ENCODE measurements around the gene NR4A2.

NR4A2 gene

DNA sequence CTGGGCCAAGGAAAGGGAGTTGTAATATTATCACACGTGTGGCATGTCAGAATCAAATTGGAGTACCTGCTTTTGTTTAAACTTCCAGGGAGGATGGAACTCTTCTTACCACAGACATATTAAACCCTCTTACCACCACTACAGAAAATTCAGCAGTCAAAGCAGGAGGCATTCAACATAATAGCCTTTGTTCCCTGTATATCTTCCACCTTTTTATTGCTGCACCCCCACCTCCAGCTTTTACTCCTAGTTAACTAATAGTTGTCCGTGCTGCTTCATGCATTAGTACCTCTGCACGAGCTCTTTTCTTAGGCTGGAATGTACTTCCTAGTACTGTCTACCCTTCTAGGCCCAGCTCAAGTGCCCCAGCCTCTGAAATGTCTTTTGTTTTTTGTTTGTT is 14.9 kb upstream of the NR4A2 start:
- Histone ChIP-seq H3K36me3 (ENCODE audit: control insufficient read depth in 2 of 2, insufficient read depth in 1 of 2, low read length in 2 of 2) (no peaks in the 10 kb centered on the region), H3K9me3 (ENCODE audit: control insufficient read depth, insufficient read depth, low read depth, low read length) (no peaks in the 10 kb centered on the region), H3K4me1 (ENCODE audit: control insufficient read depth, insufficient read depth, low read length) (no peaks in the 10 kb centered on the region), H3K4me3 (ENCODE audit: low read depth, low read length) (no peak overlapping the region), H3K27ac (ENCODE audit: extremely low read depth, low read depth, low read length) (no peak overlapping the region)
- CTCF ChIA-PET = interaction anchor here (0.7 to 1.5 kb wide), 2 partner anchors 242 to 545 kb away, joined by 3 read pairs; no protein-coding TSS in a partner anchor
- TF ChIP-seq ZNF501 (tag by site-specific recombination; IDR thresholded peaks at IDR 0.05) = no peak
- TF ChIP-seq, protein P1, sequence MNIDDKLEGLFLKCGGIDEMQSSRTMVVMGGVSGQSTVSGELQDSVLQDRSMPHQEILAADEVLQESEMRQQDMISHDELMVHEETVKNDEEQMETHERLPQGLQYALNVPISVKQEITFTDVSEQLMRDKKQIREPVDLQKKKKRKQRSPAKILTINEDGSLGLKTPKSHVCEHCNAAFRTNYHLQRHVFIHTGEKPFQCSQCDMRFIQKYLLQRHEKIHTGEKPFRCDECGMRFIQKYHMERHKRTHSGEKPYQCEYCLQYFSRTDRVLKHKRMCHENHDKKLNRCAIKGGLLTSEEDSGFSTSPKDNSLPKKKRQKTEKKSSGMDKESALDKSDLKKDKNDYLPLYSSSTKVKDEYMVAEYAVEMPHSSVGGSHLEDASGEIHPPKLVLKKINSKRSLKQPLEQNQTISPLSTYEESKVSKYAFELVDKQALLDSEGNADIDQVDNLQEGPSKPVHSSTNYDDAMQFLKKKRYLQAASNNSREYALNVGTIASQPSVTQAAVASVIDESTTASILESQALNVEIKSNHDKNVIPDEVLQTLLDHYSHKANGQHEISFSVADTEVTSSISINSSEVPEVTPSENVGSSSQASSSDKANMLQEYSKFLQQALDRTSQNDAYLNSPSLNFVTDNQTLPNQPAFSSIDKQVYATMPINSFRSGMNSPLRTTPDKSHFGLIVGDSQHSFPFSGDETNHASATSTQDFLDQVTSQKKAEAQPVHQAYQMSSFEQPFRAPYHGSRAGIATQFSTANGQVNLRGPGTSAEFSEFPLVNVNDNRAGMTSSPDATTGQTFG (tag by site-specific recombination; IDR thresholded peaks at IDR 0.05; ENCODE audit: borderline replicate concordance) = no peak
- TF ChIP-seq MYNN (tag by site-specific recombination; IDR thresholded peaks at IDR 0.05; ENCODE audit: borderline replicate concordance) = no peak
- TF ChIP-seq KLF1 (tag by site-specific recombination; IDR thresholded peaks at IDR 0.05) = no peak
- no peak for TF ChIP-seq ZNF155 (tag by site-specific recombination; IDR thresholded peaks at IDR 0.05)
- TF ChIP-seq, protein P2, sequence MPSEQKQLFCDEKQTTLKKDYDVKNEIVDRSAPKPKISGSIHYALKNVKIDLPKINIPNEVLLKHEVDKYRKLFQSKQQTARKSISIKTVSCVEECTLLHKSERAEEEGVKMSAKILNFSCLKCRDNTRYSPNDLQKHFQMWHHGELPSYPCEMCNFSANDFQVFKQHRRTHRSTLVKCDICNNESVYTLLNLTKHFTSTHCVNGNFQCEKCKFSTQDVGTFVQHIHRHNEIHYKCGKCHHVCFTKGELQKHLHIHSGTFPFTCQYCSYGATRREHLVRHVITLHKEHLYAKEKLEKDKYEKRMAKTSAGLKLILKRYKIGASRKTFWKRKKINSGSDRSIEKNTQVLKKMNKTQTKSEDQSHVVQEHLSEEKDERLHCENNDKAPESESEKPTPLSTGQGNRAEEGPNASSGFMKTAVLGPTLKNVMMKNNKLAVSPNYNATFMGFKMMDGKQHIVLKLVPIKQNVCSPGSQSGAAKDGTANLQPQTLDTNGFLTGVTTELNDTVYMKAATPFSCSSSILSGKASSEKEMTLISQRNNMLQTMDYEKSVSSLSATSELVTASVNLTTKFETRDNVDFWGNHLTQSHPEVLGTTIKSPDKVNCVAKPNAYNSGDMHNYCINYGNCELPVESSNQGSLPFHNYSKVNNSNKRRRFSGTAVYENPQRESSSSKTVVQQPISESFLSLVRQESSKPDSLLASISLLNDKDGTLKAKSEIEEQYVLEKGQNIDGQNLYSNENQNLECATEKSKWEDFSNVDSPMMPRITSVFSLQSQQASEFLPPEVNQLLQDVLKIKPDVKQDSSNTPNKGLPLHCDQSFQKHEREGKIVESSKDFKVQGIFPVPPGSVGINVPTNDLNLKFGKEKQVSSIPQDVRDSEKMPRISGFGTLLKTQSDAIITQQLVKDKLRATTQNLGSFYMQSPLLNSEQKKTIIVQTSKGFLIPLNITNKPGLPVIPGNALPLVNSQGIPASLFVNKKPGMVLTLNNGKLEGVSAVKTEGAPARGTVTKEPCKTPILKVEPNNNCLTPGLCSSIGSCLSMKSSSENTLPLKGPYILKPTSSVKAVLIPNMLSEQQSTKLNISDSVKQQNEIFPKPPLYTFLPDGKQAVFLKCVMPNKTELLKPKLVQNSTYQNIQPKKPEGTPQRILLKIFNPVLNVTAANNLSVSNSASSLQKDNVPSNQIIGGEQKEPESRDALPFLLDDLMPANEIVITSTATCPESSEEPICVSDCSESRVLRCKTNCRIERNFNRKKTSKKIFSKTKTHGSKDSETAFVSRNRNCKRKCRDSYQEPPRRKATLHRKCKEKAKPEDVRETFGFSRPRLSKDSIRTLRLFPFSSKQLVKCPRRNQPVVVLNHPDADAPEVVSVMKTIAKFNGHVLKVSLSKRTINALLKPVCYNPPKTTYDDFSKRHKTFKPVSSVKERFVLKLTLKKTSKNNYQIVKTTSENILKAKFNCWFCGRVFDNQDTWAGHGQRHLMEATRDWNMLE (tag by site-specific recombination; conservative IDR thresholded peaks at IDR 0.05; ENCODE audit: low read depth) = no peak
- TF ChIP-seq ZNF140 (tag by site-specific recombination; IDR thresholded peaks at IDR 0.05) = no peak
- TF ChIP-seq, protein P3, sequence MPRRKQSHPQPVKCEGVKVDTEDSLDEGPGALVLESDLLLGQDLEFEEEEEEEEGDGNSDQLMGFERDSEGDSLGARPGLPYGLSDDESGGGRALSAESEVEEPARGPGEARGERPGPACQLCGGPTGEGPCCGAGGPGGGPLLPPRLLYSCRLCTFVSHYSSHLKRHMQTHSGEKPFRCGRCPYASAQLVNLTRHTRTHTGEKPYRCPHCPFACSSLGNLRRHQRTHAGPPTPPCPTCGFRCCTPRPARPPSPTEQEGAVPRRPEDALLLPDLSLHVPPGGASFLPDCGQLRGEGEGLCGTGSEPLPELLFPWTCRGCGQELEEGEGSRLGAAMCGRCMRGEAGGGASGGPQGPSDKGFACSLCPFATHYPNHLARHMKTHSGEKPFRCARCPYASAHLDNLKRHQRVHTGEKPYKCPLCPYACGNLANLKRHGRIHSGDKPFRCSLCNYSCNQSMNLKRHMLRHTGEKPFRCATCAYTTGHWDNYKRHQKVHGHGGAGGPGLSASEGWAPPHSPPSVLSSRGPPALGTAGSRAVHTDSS (tag by site-specific recombination; IDR thresholded peaks at IDR 0.05) = no peak
- no peak for TF ChIP-seq ZNF175 (tag by site-specific recombination; IDR thresholded peaks at IDR 0.05)
- TF ChIP-seq ZNF624 (tag by site-specific recombination; IDR thresholded peaks at IDR 0.05) = no peak
- TF ChIP-seq OVOL3 (tag by site-specific recombination; IDR thresholded peaks at IDR 0.05) = no peak
- POLR2A ChIA-PET = no interaction called here

DNA sequence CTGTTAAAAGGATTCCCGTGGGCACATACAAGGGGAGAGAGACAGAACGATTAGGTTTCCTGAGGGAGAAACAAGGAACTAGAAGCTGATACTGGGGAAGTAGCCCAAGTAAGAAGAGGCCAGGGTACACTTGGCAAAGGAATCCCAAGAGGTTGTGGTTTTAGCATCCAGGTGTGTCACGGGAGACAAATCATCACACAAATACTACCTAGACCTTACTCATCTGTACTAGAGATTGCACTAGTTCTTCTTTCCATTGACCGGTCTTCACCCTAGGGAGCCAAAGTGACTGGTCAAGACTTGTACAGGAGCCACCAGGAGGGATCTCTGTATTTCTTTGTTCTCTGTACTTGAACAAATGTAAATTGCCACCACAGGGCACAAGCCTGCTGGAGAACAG is 14.2 kb upstream of the NR4A2 start:
- no peak overlapping the region for H3K4me3 ChIP-seq (ENCODE audit: low read depth, low read length)
- H3K9me3 ChIP-seq (ENCODE audit: control insufficient read depth, insufficient read depth, low read depth, low read length) = no peaks in the 10 kb centered on the region
- H3K4me1 ChIP-seq (ENCODE audit: control insufficient read depth, insufficient read depth, low read length) = no peaks in the 10 kb centered on the region
- no peaks in the 10 kb centered on the region for H3K36me3 ChIP-seq (ENCODE audit: control insufficient read depth in 2 of 2, insufficient read depth in 1 of 2, low read length in 2 of 2)
- ChIA-PET CTCF (interaction anchor here (1.5 kb wide), 1 partner anchor 243 kb away, joined by 3 read pairs; no protein-coding TSS in a partner anchor), POLR2A (no interaction called here)
- H3K27ac ChIP-seq (ENCODE audit: extremely low read depth, low read depth, low read length) = no peak overlapping the region
- TF ChIP-seq ZNF37A (tag by site-specific recombination; IDR thresholded peaks at IDR 0.05) (no peak), ZNF830 (tag by site-specific recombination; IDR thresholded peaks at IDR 0.05; ENCODE audit: low read depth) (no peak), MZF1 (tag by site-specific recombination; IDR thresholded peaks at IDR 0.05; ENCODE audit: borderline replicate concordance) (no peak), ZNF324 (tag by site-specific recombination; IDR thresholded peaks at IDR 0.05) (no peak)
- TF ChIP-seq, protein P4, sequence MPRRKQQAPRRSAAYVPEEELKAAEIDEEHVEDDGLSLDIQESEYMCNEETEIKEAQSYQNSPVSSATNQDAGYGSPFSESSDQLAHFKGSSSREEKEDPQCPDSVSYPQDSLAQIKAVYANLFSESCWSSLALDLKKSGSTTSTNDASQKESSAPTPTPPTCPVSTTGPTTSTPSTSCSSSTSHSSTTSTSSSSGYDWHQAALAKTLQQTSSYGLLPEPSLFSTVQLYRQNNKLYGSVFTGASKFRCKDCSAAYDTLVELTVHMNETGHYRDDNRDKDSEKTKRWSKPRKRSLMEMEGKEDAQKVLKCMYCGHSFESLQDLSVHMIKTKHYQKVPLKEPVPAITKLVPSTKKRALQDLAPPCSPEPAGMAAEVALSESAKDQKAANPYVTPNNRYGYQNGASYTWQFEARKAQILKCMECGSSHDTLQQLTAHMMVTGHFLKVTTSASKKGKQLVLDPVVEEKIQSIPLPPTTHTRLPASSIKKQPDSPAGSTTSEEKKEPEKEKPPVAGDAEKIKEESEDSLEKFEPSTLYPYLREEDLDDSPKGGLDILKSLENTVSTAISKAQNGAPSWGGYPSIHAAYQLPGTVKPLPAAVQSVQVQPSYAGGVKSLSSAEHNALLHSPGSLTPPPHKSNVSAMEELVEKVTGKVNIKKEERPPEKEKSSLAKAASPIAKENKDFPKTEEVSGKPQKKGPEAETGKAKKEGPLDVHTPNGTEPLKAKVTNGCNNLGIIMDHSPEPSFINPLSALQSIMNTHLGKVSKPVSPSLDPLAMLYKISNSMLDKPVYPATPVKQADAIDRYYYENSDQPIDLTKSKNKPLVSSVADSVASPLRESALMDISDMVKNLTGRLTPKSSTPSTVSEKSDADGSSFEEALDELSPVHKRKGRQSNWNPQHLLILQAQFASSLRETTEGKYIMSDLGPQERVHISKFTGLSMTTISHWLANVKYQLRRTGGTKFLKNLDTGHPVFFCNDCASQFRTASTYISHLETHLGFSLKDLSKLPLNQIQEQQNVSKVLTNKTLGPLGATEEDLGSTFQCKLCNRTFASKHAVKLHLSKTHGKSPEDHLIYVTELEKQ (tag by site-specific recombination; IDR thresholded peaks at IDR 0.05; ENCODE audit: borderline replicate concordance) = no peak
- TF ChIP-seq, protein P5, sequence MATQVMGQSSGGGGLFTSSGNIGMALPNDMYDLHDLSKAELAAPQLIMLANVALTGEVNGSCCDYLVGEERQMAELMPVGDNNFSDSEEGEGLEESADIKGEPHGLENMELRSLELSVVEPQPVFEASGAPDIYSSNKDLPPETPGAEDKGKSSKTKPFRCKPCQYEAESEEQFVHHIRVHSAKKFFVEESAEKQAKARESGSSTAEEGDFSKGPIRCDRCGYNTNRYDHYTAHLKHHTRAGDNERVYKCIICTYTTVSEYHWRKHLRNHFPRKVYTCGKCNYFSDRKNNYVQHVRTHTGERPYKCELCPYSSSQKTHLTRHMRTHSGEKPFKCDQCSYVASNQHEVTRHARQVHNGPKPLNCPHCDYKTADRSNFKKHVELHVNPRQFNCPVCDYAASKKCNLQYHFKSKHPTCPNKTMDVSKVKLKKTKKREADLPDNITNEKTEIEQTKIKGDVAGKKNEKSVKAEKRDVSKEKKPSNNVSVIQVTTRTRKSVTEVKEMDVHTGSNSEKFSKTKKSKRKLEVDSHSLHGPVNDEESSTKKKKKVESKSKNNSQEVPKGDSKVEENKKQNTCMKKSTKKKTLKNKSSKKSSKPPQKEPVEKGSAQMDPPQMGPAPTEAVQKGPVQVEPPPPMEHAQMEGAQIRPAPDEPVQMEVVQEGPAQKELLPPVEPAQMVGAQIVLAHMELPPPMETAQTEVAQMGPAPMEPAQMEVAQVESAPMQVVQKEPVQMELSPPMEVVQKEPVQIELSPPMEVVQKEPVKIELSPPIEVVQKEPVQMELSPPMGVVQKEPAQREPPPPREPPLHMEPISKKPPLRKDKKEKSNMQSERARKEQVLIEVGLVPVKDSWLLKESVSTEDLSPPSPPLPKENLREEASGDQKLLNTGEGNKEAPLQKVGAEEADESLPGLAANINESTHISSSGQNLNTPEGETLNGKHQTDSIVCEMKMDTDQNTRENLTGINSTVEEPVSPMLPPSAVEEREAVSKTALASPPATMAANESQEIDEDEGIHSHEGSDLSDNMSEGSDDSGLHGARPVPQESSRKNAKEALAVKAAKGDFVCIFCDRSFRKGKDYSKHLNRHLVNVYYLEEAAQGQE (tag by site-specific recombination; IDR thresholded peaks at IDR 0.05) = no peak
- TF ChIP-seq, protein P6, sequence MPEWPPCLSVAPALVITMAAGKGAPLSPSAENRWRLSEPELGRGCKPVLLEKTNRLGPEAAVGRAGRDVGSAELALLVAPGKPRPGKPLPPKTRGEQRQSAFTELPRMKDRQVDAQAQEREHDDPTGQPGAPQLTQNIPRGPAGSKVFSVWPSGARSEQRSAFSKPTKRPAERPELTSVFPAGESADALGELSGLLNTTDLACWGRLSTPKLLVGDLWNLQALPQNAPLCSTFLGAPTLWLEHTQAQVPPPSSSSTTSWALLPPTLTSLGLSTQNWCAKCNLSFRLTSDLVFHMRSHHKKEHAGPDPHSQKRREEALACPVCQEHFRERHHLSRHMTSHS (tag by site-specific recombination; IDR thresholded peaks at IDR 0.05) = no peak
